Rectal smooth muscle tissue (tissue), 1 donor: Measurements from ENCODE around the gene ZNHIT1.

Source experiments
- H3K27ac ChIP-seq: one replicate; pipeline ENCODE4 v1.7.0; 2013; ENCODE audit warnings: low read depth, low read length, inconsistent platforms
- H3K27me3 ChIP-seq: one replicate; pipeline ENCODE4 v1.7.0; 2013; ENCODE audit warnings: low read length; ENCODE audit not compliant: control insufficient read depth, insufficient read depth
- H3K36me3 ChIP-seq: one replicate; pipeline ENCODE4 v1.7.0; 2013; ENCODE audit warnings: low read length; ENCODE audit not compliant: control insufficient read depth, insufficient read depth
- H3K4me1 ChIP-seq: one replicate; pipeline ENCODE4 v1.7.0; 2013; ENCODE audit warnings: low read length; ENCODE audit not compliant: control insufficient read depth, insufficient read depth
- H3K4me3 ChIP-seq: one replicate; pipeline ENCODE4 v1.7.0; 2013; ENCODE audit warnings: low read length
- H3K9ac ChIP-seq: one replicate; pipeline ENCODE4 v1.7.0; 2013; ENCODE audit warnings: low read length

The ZNHIT1 gene

DNA sequence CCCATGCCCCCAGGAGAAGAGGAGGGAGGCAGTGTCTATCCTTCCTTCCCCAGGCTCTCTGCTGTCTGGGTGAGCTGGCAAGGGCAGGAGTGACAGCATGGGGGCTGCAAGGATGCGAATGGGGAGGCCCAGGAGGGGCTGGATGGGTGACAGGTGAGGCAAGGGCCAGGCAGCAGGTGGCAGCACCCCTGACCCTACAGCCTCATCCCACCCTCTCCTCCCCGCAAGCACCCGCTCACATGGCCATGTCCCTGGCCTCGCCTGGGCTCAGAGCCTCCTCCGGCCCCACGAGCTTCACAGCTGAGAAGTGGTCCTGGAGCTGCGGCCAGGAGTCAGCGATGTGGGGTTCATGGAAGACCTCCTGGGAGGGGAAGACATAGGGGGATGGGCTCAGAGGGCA lies 6.0 kb upstream of the ZNHIT1 start:
- no peak overlapping the region for H3K4me3 ChIP-seq
- no peak overlapping the region for H3K9ac ChIP-seq
- no peaks in the 10 kb centered on the region for H3K27me3 ChIP-seq
- peaks cover 15% of the 10 kb centered on the region for H3K36me3 ChIP-seq
- peaks cover 8% of the 10 kb centered on the region for H3K4me1 ChIP-seq
- H3K27ac ChIP-seq = no peak overlapping the region

DNA sequence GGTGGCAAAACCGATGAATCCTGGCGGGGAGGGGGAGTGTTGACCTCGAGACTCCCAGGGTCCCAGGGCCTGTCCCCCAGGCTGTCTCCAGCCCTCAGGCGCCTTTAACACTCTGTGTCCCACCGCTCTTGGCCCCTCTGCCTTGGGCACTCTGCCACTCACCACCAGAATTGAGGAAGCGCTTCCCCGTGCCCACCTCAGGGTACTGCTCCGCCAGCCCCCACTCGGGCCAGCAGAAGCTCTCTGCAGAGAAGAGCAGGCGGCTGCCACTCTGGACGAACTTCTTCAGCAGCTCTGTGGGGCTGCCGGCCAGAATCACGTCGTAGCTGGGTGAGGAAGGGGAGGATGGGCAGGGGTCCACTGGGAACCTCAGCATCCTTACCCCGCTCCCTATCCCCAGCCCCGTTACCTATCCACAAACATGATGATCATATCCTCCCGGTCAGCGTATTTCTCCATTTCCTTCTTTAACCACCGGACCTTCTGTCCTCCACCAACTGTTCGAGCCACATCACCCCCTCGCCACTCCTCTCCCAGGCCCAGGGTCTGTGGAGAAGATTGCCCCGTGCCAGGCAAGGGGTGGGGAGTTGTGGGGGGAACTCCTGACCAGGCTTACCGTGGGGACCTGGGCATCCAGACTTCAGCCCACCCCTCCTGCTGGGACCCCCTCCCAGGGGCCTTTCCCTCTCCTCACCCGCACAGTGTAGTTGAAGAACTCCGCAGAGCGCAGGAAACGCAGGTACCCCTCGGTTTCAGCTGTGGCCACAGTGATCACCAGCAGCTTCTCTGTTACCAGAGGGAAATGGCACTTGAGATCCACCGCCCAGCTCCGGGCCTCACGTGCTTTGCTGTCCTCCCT lies 1.7 kb upstream of the ZNHIT1 start:
- Histone ChIP-seq H3K9ac (peak overlapping the region; percentile 69), H3K36me3 (peaks cover 5% of the 10 kb centered on the region), H3K4me3 (peak overlapping the region; percentile 80), H3K27ac (no peak overlapping the region), H3K27me3 (no peaks in the 10 kb centered on the region), H3K4me1 (peaks cover 13% of the 10 kb centered on the region)

DNA sequence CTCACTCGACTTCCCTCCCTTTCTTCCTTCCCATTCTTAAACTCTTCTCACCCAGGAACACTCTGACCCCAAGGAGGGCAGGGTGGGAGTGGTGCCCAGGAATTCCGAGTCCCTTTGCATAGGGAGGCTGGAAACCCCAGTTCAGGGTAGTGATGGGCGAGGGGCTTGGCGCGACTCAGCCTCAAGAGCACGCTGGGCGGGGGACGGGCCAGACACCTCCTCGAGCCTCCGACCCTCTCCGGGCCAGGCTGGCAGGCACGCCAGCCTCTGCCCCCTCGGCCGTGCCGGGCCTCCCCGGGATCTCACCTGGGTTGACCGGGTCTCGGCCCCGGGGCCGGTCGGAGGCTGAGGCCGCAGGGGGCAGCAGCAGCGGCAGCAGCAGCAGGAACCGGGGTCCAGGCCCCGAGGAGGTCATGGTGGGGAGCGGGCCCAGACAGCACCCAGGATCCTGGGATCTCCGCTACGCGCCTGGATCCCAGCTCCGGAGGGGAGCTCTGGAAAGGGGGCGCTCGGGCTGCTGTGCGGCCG lies 1.0 kb upstream of the ZNHIT1 start:
- H3K4me3 ChIP-seq = peak overlapping the region; percentile 80
- H3K27ac ChIP-seq = peak overlapping the region; percentile 82
- H3K36me3 ChIP-seq = peaks cover 6% of the 10 kb centered on the region
- peak overlapping the region; percentile 69 for H3K9ac ChIP-seq
- no peaks in the 10 kb centered on the region for H3K27me3 ChIP-seq
- H3K4me1 ChIP-seq = peaks cover 13% of the 10 kb centered on the region

GRCh38 chr7:101218236-101219125 lies 516 bp downstream of the ZNHIT1 start:
- Histone ChIP-seq H3K9ac (peak overlapping the region; percentile 33), H3K4me3 (peak overlapping the region; percentile 87), H3K27ac (no peak overlapping the region), H3K4me1 (peaks cover 13% of the 10 kb centered on the region), H3K27me3 (no peaks in the 10 kb centered on the region), H3K36me3 (peaks cover 8% of the 10 kb centered on the region)

DNA sequence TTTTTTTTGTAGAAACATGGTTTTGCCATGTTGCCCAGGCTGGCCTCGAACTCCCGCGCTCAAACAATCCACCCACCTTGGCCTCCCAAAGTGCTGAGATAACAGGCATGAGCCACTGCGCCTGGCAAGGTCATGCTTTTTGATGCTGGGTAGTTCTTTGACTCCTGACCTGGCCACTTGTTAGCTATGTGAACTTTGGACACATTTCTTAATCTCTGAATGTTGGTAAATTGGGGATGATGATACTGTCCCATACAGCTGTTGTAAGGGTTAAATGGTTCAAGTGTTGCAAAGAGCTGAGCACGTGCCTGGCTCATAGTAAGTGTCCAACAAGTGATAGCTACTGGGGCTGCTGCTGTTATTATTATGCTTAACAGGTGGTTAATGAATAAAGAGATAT lies 2.3 kb downstream of the ZNHIT1 start:
- H3K4me1 ChIP-seq = peaks cover 13% of the 10 kb centered on the region
- peaks cover 16% of the 10 kb centered on the region for H3K36me3 ChIP-seq
- H3K9ac ChIP-seq = no peak overlapping the region
- no peak overlapping the region for H3K27ac ChIP-seq
- no peaks in the 10 kb centered on the region for H3K27me3 ChIP-seq
- no peak overlapping the region for H3K4me3 ChIP-seq

DNA sequence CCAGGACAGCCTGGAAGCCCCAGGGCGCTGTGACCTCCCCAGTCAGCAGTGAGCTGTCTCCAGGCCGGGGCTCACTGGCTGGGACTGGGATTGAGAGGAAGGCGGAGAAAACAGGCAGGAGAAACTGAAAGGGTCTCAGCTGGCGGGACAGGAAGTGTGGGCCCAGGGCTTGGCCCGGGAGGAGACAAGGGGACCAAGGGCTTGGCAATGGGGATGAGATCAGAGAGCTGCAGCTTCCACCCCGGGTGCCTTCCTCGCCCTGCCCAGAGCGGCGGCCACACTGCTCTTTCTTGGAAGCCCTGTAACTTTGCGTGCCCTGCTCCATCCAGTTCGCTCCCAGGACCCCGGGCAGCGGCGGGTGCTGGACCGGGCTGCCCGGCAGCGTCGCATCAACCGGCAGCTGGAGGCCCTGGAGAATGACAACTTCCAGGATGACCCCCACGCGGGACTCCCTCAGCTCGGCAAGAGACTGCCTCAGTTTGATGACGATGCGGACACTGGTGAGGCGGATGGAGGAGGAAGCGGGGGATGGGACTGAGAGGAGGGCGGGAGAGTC lies 4.4 kb downstream of the ZNHIT1 start:
- Histone ChIP-seq H3K4me1 (peaks cover 5% of the 10 kb centered on the region), H3K9ac (no peak overlapping the region), H3K36me3 (peaks cover 19% of the 10 kb centered on the region), H3K4me3 (no peak overlapping the region), H3K27ac (no peak overlapping the region), H3K27me3 (no peaks in the 10 kb centered on the region)

DNA sequence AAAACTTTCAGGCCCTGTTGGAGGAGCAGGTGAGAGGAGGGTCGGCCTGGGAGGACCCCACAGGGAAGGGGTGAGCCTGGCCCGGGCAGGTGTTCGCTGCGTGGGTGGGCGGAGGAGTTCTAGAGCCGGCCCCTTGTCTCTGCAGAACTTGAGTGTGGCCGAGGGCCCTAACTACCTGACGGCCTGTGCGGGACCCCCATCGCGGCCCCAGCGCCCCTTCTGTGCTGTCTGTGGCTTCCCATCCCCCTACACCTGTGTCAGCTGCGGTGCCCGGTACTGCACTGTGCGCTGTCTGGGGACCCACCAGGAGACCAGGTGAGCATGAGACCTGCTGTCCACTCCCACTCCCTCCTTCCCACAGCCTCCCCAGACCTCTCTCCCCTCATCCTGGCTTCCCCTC lies 5.6 kb downstream of the ZNHIT1 start:
- H3K4me3 ChIP-seq = no peak overlapping the region
- H3K27me3 ChIP-seq = no peaks in the 10 kb centered on the region
- peaks cover 22% of the 10 kb centered on the region for H3K36me3 ChIP-seq
- no peak overlapping the region for H3K9ac ChIP-seq
- no peak overlapping the region for H3K27ac ChIP-seq
- H3K4me1 ChIP-seq = peaks cover 3% of the 10 kb centered on the region

DNA sequence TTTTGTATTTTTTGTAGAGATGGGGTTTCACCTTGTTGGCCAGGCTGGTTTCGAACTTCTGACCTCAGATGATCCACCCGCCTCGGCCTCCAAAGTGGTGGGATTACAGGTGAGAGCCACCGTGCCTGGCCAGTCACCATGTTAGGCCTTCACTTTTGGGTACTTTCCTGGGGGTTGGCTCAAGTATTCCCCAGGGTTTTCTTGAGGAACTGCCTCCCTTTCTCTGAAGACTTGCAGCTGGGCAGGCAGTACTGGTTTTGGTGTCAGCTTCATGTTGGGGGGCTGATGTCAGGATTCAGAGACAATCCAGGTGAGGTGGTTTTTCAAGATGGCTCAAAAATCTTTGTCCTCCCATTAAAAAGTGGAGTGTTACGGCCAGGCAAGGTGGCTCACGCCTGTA lies 7.7 kb downstream of the ZNHIT1 start:
- peaks cover 22% of the 10 kb centered on the region for H3K36me3 ChIP-seq
- no peak overlapping the region for H3K9ac ChIP-seq
- H3K27ac ChIP-seq = no peak overlapping the region
- H3K27me3 ChIP-seq = no peaks in the 10 kb centered on the region
- no peak overlapping the region for H3K4me3 ChIP-seq
- no peaks in the 10 kb centered on the region for H3K4me1 ChIP-seq

- H3K4me3 ChIP-seq = no peak overlapping the region
- no peak overlapping the region for H3K27ac ChIP-seq
- H3K4me1 ChIP-seq = no peaks in the 10 kb centered on the region
- H3K9ac ChIP-seq = no peak overlapping the region
- no peaks in the 10 kb centered on the region for H3K27me3 ChIP-seq
- H3K36me3 ChIP-seq = peaks cover 21% of the 10 kb centered on the region
Observed at GRCh38 chr7:101226721-101227120, 8.8 kb downstream of the ZNHIT1 start.

DNA sequence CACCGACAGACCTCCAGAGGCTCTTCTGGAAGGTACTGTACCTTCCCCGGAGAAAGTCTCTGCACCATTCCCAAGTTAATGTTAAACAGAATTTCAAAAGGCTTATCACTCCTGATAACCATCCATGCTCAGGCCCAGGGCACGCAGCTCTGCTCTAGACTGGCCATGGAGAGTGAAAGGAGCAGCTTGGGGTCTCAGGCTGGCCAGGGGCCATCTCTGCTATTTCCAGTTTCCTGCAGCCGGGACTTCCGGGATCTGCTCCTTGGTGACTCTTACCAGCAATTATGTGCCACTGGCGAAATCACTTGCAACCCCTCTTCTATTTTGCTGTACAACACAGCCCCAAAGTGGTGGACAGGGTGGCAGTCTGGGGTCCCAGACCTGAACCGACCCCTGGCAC lies 13.7 kb downstream of the ZNHIT1 start:
- no peaks in the 10 kb centered on the region for H3K4me1 ChIP-seq
- no peak overlapping the region for H3K9ac ChIP-seq
- no peaks in the 10 kb centered on the region for H3K27me3 ChIP-seq
- H3K36me3 ChIP-seq = peaks cover 3% of the 10 kb centered on the region
- H3K27ac ChIP-seq = no peak overlapping the region
- H3K4me3 ChIP-seq = no peak overlapping the region

DNA sequence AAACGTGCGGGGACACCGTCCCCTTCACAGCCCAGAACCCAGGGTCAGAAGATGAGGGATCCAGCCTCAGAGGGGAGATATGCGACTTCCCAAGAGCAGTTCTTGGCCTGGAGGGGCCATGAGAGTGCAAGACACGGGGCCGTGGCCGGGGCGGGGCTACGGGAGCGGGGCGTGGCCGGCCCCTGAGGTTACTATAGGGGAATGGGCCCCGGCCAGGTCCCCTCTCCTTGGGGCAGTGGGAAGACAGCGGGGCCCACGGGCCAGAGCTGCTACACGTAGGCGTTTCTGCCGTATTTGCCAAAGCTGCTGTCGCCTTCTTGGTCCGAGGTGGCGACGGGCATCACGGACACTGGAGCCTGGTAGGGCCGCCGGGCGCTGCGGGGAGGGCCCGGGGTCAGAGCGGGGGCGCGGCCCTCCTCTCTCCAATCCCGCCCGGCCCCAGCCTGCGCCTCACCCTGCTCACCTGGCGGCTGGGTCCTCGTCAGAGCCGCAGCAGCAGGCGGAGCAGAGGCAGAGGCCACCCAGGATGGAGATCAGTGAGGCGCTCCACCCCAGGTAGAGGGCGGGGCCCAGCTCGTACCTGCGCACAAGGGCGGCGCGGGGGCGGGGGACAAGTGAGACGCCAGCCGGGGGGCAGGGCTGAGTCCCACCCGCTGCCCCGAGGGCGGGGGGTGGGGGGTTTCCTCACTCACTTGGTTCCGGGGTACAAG lies 14.3 kb downstream of the ZNHIT1 start:
- Histone ChIP-seq H3K27ac (no peak overlapping the region), H3K9ac (no peak overlapping the region), H3K27me3 (no peaks in the 10 kb centered on the region), H3K4me1 (peaks cover under 1% of the 10 kb centered on the region), H3K36me3 (peaks cover 4% of the 10 kb centered on the region), H3K4me3 (peak overlapping the region; percentile 51)
